ENCODE results near the gene FRMD4A. TPM values are rescaled to one million over a fixed set of nuclear protein-coding genes. Genes with fewer than 3 reads are reported as not detected.
"Not testable (repeated sequence)": the region's sequence is repeated elsewhere in the genome, so short reads cannot be mapped to it uniquely, and the experiment has no call there.

Gene FRMD4A
- total RNA-seq, 1 donor from 2014 or later: 33.3 TPM

- no peak for DNase-seq
These were observed 184.7 kb downstream of the FRMD4A start for GRCh38 chr10:14146025-14146424.

DNA sequence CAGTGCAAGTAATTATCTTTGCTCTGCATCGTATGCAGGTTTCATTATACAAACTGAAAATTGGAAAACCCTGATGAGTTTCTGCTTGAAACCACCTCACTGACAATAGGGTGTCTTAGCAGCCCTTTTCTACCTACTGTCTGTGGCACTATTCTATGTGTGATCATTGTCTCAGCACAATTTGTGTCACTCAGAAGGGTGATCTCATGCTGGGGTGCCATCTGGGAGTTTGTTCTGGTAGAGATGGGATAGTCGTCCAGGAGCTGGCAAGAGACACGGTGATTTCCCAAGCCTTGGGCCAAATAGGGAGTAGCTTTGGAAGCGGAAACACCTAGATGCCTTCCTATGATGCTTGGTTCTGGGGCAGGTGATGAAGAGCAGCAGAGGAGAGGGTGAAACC is 186.3 kb downstream of the FRMD4A start:
- no peak for DNase-seq

- no peak for DNase-seq
These were observed 188.0 kb downstream of the FRMD4A start for GRCh38 chr10:14142606-14143250.

- DNase-seq: no peak
These were observed 189.4 kb downstream of the FRMD4A start for GRCh38 chr10:14141283-14141682.

- DNase-seq: no peak
These were observed 193.3 kb downstream of the FRMD4A start for GRCh38 chr10:14137391-14137790.

GRCh38 chr10:14135196-14135595 is 195.5 kb downstream of the FRMD4A start:
- DNase-seq: not testable (repeated sequence)

DNA sequence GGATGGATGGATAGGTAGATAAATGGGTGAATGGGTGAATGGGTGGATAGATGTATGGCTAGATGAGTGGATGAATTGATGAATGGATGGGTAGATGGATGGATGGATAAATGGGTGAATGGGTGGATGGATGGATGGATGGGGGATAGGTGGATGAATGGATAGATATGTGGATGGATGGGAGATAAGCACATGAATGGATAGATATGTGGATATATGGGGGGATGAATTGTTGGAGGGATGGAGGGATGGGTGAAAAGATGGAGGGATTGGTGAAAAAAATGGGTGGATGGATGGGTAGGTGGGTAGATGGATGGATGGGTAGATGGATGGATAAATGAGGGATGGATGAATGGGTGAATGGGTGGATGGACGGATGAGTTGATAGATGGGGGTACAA is 196.4 kb downstream of the FRMD4A start:
- DNase-seq: no peak

DNA sequence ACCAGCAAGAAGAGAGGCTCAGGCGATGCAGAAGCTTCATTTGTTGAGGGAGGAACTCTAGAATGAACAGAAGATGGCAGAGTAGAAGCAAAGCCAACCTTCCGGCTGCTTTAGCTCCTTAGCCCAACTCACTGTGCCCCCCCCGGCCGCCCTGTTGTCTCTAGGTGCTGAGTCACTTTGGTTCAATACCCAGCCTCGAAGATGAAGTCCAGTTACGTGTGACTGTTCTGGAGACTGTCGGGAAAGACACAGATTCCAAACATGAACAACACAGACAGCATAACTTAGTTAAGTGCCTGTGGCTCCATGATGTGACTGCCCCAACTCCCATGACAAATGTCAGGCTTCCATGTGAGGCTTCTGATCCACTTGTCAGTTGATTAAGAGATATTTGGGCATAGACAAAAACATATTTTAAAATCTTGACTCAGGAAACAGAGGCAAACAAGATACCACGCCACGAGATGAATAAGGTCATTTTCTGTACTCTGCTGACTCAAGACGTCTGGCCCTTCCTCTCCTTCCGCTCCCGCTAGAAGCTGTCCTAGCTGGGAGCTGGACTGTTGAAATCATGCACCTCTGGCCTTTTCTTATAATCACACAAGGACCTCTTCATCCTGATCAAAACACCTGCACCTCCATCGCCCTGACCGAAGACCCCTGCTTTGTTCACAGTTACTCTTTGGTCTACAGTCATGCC is 199.3 kb downstream of the FRMD4A start:
- DNase-seq: no peak

- DNase-seq: no peak
These were observed 201.0 kb downstream of the FRMD4A start for GRCh38 chr10:14129770-14130169.

DNA sequence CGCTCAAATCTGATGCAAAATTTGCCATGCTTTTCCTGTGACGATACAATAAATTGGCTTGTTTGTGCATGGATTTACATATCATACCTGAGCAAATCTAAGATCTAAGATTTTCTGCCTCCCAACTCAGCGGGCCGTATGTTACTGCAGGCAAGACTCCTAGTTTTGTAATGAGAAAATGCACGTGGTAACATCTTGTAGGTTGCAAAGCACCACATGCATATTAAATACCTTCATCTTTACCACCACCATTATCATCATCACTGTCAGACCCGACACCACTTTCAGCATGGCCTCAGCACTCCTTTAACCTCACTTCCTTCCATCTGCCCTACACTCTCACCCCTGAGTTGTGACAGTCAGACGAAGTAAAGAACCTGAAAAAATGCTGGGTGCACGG is 202.2 kb downstream of the FRMD4A start:
- no peak for DNase-seq

GRCh38 chr10:14126697-14127440 is 203.9 kb downstream of the FRMD4A start:
- DNase-seq: no peak

- DNase-seq: no peak
These were observed 205.2 kb downstream of the FRMD4A start for GRCh38 chr10:14125564-14125963.

GRCh38 chr10:14124941-14125340 is 205.8 kb downstream of the FRMD4A start:
- no peak for DNase-seq

GRCh38 chr10:14123139-14123538 is 207.6 kb downstream of the FRMD4A start:
- no peak for DNase-seq

DNA sequence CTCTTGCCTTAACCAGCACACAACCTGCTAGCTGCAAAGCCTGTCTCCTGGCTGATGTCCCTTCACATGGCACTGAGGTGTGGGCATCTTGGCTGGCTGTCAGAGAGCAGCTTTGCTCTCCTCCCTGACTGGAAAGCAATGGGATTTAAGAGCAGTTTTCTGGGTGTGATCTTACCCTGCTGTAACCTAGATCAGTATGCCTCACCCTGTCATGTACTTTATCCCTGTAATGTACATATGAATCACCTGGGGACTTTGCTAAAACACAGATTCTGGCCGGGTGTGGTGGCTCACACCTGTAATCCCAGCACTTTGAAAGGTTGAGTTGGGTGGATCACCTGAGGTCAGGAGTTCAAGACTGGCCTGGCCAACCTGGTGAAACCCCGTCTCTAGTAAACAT is 209.9 kb downstream of the FRMD4A start:
- DNase-seq: no peak

DNA sequence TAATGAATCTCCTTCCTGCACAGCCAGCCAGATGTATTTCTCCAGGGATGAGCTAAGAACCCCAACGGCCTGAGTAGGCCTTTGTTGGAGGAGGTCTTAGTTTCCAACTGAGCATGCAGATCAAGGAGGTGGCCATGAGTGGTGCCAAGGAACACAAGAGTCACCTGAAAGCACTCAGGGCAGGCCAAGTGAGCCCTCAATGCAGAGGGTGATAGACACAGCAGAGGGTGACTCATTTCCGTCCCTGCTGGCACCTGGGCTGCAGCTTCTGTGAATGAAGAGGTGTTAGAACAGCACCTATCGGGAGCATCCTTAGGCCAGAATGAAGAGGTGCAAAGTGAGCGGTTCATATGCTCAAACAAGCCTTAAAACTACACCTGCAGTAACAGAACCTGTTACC is 211.8 kb downstream of the FRMD4A start:
- no peak for DNase-seq

GRCh38 chr10:14116837-14117236 is 213.9 kb downstream of the FRMD4A start:
- no peak for DNase-seq

GRCh38 chr10:14116021-14116420 is 214.7 kb downstream of the FRMD4A start:
- DNase-seq: no peak

- DNase-seq: no peak
These were observed 215.9 kb downstream of the FRMD4A start for GRCh38 chr10:14114791-14115190.

DNA sequence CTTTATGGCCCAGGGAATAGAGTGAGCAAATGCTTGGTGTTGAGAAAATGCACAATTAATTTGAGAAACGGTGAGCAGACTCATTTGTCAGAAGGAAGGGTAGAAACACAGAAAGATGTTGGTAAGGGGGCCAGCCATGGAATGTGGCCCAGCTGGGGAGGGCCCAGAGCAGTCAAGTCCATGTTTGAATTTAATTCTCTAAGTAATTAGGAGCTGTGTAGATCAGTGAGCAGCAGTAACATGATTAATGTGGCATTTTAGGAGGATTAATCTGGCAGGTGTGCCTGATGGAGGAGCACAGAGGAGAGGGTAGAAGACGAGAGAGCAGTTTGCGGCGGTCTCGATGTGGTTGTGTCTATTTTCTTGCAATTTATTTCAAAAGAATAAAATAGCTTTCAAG is 218.7 kb downstream of the FRMD4A start:
- no peak for DNase-seq

DNA sequence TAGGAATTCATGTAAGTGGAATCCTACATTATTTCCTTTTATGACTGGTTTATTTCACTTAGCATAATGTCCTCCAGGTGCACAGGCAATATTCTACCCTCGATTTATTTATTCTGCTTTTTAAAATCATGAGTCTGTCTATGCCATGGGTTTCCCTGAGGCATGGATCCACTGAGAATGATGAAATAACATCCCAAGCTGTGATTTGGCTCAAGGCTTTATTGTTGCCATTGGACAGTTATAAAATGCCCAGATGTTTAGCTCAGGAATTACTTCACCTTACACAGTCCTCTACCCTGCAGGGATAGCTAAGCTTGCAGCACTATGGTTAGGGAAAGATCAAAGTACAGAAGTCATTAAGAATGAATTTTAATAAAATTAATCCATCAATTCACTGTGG is 219.5 kb downstream of the FRMD4A start:
- DNase-seq: no peak

- no peak for DNase-seq
These were observed 223.9 kb downstream of the FRMD4A start for GRCh38 chr10:14106828-14107227.

- DNase-seq: no peak
These were observed 228.7 kb downstream of the FRMD4A start for GRCh38 chr10:14102056-14102455.

GRCh38 chr10:14099885-14100284 is 230.8 kb downstream of the FRMD4A start:
- no peak for DNase-seq

Data from skin of body (tissue), 2 donors.